Kidney epithelial cell (primary cell): ENCODE data around the gene SORL1. TPM values are rescaled to one million over a fixed set of nuclear protein-coding genes. Genes with fewer than 3 reads are reported as not detected.

Experiments
- DNase-seq: peaks from one replicate; pipeline ENCODE4 v3.0.0-alpha.2; 2010; ENCODE audit warnings: low read depth
- H3K27me3 ChIP-seq: 2 replicates; pipeline ENCODE4 v1.6.0; 2011; ENCODE audit warnings: low read length; ENCODE audit not compliant: control insufficient read depth, insufficient read depth
- H3K36me3 ChIP-seq: 2 replicates; pipeline ENCODE4 v1.5.1; 2011; ENCODE audit warnings: low read length; ENCODE audit not compliant: control insufficient read depth, insufficient read depth
- H3K4me3 ChIP-seq: 2 replicates; pipeline ENCODE4 v1.5.1; 2011; ENCODE audit warnings: low read depth, mild to moderate bottlenecking, control low read depth, low read length
- CTCF ChIP-seq: IDR thresholded peaks from 2 replicates; pipeline ENCODE4 v1.5.1; 2011; ENCODE audit warnings: mild to moderate bottlenecking, moderate library complexity, low read length, control low read depth, inconsistent platforms; ENCODE audit not compliant: insufficient read depth, poor library complexity, severe bottlenecking
- total RNA-seq: library from RNA; depleted of rRNA; stranded (reverse); fragments of >200 nt; gene quantifications from 2 replicates; pipeline ENCODE4 v1.2.3, GENCODE V29; 2015

Gene SORL1
- total RNA-seq, 1 donor from 2014 or later: 4.1 TPM

GRCh38 chr11:121540627-121541026, 88.5 kb downstream of the SORL1 start:
- H3K36me3 ChIP-seq: no peaks in the 10 kb centered on the region
- no peak for TF ChIP-seq CTCF
- no peaks in the 10 kb centered on the region for H3K27me3 ChIP-seq
- H3K4me3 ChIP-seq: no peak overlapping the region
- DNase-seq: no peak

GRCh38 chr11:121543836-121544380, 91.8 kb downstream of the SORL1 start:
- DNase-seq: no peak
- H3K27me3 ChIP-seq: no peaks in the 10 kb centered on the region
- H3K4me3 ChIP-seq: no peak overlapping the region
- no peak for TF ChIP-seq CTCF
- H3K36me3 ChIP-seq: no peaks in the 10 kb centered on the region

- Histone ChIP-seq H3K36me3 (no peaks in the 10 kb centered on the region), H3K4me3 (no peak overlapping the region), H3K27me3 (no peaks in the 10 kb centered on the region)
- TF ChIP-seq CTCF: no peak
- no peak for DNase-seq
Observed at GRCh38 chr11:121544956-121545355, 92.8 kb downstream of the SORL1 start.

GRCh38 chr11:121547574-121547973, 95.5 kb downstream of the SORL1 start:
- no peaks in the 10 kb centered on the region for H3K27me3 ChIP-seq
- no peak overlapping the region for H3K4me3 ChIP-seq
- no peak for TF ChIP-seq CTCF
- DNase-seq: no peak
- no peaks in the 10 kb centered on the region for H3K36me3 ChIP-seq

GRCh38 chr11:121550247-121551030, 98.3 kb downstream of the SORL1 start:
- H3K4me3 ChIP-seq: no peak overlapping the region
- no peaks in the 10 kb centered on the region for H3K27me3 ChIP-seq
- H3K36me3 ChIP-seq: no peaks in the 10 kb centered on the region
- no peak for TF ChIP-seq CTCF
- no peak for DNase-seq
